Osteocyte (in vitro differentiated cells): ENCODE results near the gene TRAK2. TPM values are rescaled to one million over a fixed set of nuclear protein-coding genes. Genes with fewer than 3 reads are reported as not detected.

Experiments used
- DNase-seq: peaks from one replicate; pipeline ENCODE4 v3.0.0; 2021; ENCODE audit warnings: mixed read lengths; ENCODE audit not compliant: unreplicated experiment; ENCODE audit errors: extremely low spot score
- H3K27ac Mint-ChIP-seq: one replicate; pipeline ENCODE4 v1.8.0; 2021; ENCODE audit warnings: mild to moderate bottlenecking, mixed read lengths; ENCODE audit not compliant: unreplicated experiment
- H3K27me3 Mint-ChIP-seq: one replicate; pipeline ENCODE4 v1.8.0; 2021; ENCODE audit warnings: mixed read lengths; ENCODE audit not compliant: unreplicated experiment
- H3K36me3 Mint-ChIP-seq: one replicate; pipeline ENCODE4 v1.8.0; 2021; ENCODE audit warnings: mixed read lengths; ENCODE audit not compliant: unreplicated experiment
- H3K4me1 Mint-ChIP-seq: one replicate; pipeline ENCODE4 v1.8.0; 2021; ENCODE audit warnings: mixed read lengths; ENCODE audit not compliant: unreplicated experiment
- H3K4me3 Mint-ChIP-seq: one replicate; pipeline ENCODE4 v1.8.0; 2021; ENCODE audit warnings: mild to moderate bottlenecking, moderate library complexity, mixed read lengths; ENCODE audit not compliant: unreplicated experiment
- H3K9me3 Mint-ChIP-seq: one replicate; pipeline ENCODE4 v1.8.0; 2021; ENCODE audit warnings: mixed read lengths; ENCODE audit not compliant: unreplicated experiment
- CTCF ChIP-seq: fragments of 200-600 bp; sonication (generic); IDR thresholded peaks from 2 replicates; pipeline ENCODE4 v1.5.0; 2021; ENCODE audit warnings: antibody characterized with exemption, mild to moderate bottlenecking, moderate library complexity
- total RNA-seq: library from RNA; stranded (reverse); gene quantifications from 2 replicates; pipeline ENCODE4 v1.2.1, GENCODE V29; 2021

TRAK2 gene
- total RNA-seq, 1 donor from 2014 or later, result 38.7 TPM

GRCh38 chr2:201465524-201465971, 14.3 kb upstream of the TRAK2 start:
- Mint-ChIP-seq H3K4me3 (peak overlapping the region; percentile 20), H3K27me3 (no peaks in the 10 kb centered on the region), H3K9me3 (peaks cover 18% of the 10 kb centered on the region)

GRCh38 chr2:201464547-201464946, 13.3 kb upstream of the TRAK2 start:
- Mint-ChIP-seq H3K9me3 (peaks cover 20% of the 10 kb centered on the region), H3K36me3 (peaks cover 48% of the 10 kb centered on the region)

More at GRCh38 chr2:201465524-201465971, 14.3 kb upstream of the TRAK2 start:
- Mint-ChIP-seq H3K4me1 (peaks cover 48% of the 10 kb centered on the region), H3K36me3 (peaks cover 49% of the 10 kb centered on the region), H3K27ac (peak overlapping the region; percentile 94)
- no peak for DNase-seq
- TF ChIP-seq CTCF, result no peak

GRCh38 chr2:201460532-201460931, 9.3 kb upstream of the TRAK2 start:
- no peak for TF ChIP-seq CTCF
- DNase-seq, result no peak
- Mint-ChIP-seq H3K9me3 (peaks cover 20% of the 10 kb centered on the region), H3K27ac (no peak overlapping the region), H3K36me3 (peaks cover 52% of the 10 kb centered on the region), H3K27me3 (no peaks in the 10 kb centered on the region), H3K4me1 (peaks cover 10% of the 10 kb centered on the region), H3K4me3 (no peak overlapping the region)

More at GRCh38 chr2:201464547-201464946, 13.3 kb upstream of the TRAK2 start:
- Mint-ChIP-seq H3K4me1 (peaks cover 48% of the 10 kb centered on the region), H3K27me3 (no peaks in the 10 kb centered on the region), H3K4me3 (no peak overlapping the region), H3K27ac (peak overlapping the region; percentile 94)
- TF ChIP-seq CTCF, result no peak
- DNase-seq, result no peak

GRCh38 chr2:201458381-201458780, 7.1 kb upstream of the TRAK2 start:
- no peak for TF ChIP-seq CTCF
- Mint-ChIP-seq H3K36me3 (peaks cover 41% of the 10 kb centered on the region), H3K9me3 (peaks cover 17% of the 10 kb centered on the region), H3K27ac (no peak overlapping the region), H3K27me3 (no peaks in the 10 kb centered on the region), H3K4me3 (no peak overlapping the region), H3K4me1 (peaks cover 3% of the 10 kb centered on the region)
- no peak for DNase-seq

GRCh38 chr2:201452922-201453643, 1.8 kb upstream of the TRAK2 start:
- no peaks in the 10 kb centered on the region for H3K9me3 Mint-ChIP-seq
- no peak for DNase-seq
- no peak overlapping the region for H3K27ac Mint-ChIP-seq
- peak overlapping the region; percentile 79 for H3K4me3 Mint-ChIP-seq
- no peaks in the 10 kb centered on the region for H3K27me3 Mint-ChIP-seq
- H3K4me1 Mint-ChIP-seq, result peaks cover 23% of the 10 kb centered on the region
- H3K36me3 Mint-ChIP-seq, result peaks cover 7% of the 10 kb centered on the region
- TF ChIP-seq CTCF, result no peak
